Measurements from ENCODE around the gene KRT79.

KRT79 gene

GRCh38 chr12:52820521-52820920 is 13.6 kb downstream of the KRT79 start:
- H3K27me3 ChIP-seq (replicated peaks): peaks cover 4% of the 10 kb centered on the region
- in situ Hi-C loops (cut with HindIII; ENCODE audit: low pct_ligation_motif_present, low sequenced_read_pairs): no loop called here
- no peak for DNase-seq

DNA sequence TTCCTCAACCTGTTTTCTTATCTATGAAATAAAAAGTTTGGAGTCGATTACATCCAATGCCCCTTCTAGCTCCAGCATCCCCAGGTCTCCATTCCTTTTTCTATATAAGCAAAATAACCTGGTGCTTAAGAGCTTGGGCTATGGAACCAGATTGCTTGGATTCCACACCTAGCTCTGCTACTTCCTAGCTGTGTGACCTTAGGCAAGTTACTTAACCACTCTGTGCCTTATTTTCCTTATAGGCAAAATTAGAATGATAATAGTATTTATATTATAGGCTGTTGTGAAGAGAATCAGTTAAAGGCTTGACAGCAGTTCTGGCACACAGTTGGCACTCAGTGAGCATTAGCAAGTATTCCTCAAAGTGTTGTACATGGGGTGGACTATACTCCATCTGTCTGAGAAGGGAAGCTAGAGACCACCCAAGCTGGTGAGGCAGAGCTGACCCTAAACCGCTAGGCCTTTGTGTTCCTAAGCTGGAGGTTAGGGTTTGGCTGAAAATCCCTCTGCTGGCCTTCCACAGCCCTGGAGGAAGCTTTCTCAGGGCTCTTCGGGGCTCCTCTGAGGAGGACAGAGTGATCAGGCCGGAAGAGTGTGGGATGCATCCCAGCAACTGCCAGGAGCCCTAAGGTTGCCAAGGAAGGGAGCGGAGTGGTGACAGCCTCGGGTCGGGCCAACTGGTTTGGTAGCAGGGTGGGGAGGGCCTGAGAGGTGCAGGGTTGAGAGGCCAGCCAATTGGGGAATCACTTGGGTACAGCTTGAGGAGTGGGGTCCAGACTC is 14.2 kb downstream of the KRT79 start:
- no peak overlapping the region for H3K4me3 ChIP-seq (ENCODE audit: low read depth, low read length)

More at GRCh38 chr12:52820521-52820920, 13.6 kb downstream of the KRT79 start:
- H3K27ac ChIP-seq: no peak overlapping the region
- no peaks in the 10 kb centered on the region for H3K36me3 ChIP-seq (replicated peaks)
- H3K4me3 ChIP-seq (ENCODE audit: low read depth, low read length): no peak overlapping the region
- no peak for TF ChIP-seq CTCF (IDR thresholded peaks at IDR 0.05; ENCODE audit: low read depth, low read length, missing control alignments)

DNA sequence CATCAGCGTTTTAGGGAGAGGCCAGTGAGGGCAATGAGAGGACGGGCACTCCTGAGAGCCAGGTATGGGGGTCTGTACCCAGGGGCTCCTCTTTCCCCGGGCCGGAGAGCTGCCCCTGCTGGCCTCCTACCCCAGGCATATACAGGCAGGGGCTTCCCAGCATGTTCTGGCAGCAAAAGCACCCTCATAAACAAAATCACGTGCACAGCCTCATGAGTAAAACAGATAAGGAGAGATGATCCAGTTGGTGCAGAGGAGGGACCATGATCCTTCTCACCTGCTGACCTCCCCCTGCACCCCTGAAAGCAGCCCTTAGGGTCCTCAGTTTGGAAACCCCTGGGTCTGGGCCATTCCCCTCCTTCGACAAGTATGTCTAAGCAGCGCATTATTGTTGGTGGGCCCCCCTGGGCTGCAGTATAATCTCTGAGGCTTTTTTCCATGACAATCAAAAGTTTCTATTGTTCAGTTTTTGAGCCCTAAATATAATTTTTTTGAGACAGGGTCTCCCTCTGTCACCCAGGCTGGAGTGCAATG is 15.2 kb downstream of the KRT79 start:
- in situ Hi-C loops (cut with HindIII; ENCODE audit: low pct_ligation_motif_present, low sequenced_read_pairs): no loop called here
- TF ChIP-seq CTCF (IDR thresholded peaks at IDR 0.05; ENCODE audit: low read depth, low read length, missing control alignments): no peak
- H3K4me3 ChIP-seq (ENCODE audit: low read depth, low read length): no peak overlapping the region
- peaks cover 4% of the 10 kb centered on the region for H3K27me3 ChIP-seq (replicated peaks)
- no peaks in the 10 kb centered on the region for H3K36me3 ChIP-seq (replicated peaks)
- no peak for DNase-seq
- no peak overlapping the region for H3K27ac ChIP-seq

More for the DNA sequence above, 14.2 kb downstream of the KRT79 start:
- TF ChIP-seq CTCF (IDR thresholded peaks at IDR 0.05; ENCODE audit: low read depth, low read length, missing control alignments): no peak
- Histone ChIP-seq H3K27me3 (replicated peaks) (peaks cover 4% of the 10 kb centered on the region), H3K27ac (no peak overlapping the region), H3K36me3 (replicated peaks) (no peaks in the 10 kb centered on the region)
- in situ Hi-C loops (cut with HindIII; ENCODE audit: low pct_ligation_motif_present, low sequenced_read_pairs): no loop called here
- no peak for DNase-seq

DNA sequence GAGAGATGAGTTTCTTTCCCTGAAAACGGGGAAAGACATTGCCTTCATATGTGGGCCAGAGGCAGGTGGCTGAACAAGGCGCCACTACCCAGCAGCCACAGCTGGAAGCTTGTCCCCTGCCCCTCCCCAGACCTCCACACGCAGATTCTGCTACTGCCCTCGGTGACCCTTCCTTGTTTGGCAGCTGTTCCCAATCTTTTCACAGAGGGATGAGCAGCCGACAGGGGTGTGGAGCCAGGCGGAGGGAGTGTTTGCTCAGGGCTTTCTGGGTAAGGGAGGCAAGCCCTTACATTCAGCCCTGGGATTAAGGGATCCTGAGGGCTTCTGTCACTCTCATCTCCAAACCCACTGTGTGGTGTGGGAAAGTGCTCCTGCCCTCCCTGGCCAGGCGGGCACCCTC is 15.7 kb downstream of the KRT79 start:
- Histone ChIP-seq H3K27me3 (replicated peaks) (peaks cover 4% of the 10 kb centered on the region), H3K27ac (no peak overlapping the region), H3K4me3 (ENCODE audit: low read depth, low read length) (no peak overlapping the region), H3K36me3 (replicated peaks) (no peaks in the 10 kb centered on the region)
- in situ Hi-C loops (cut with HindIII; ENCODE audit: low pct_ligation_motif_present, low sequenced_read_pairs): no loop called here
- DNase-seq: no peak
- no peak for TF ChIP-seq CTCF (IDR thresholded peaks at IDR 0.05; ENCODE audit: low read depth, low read length, missing control alignments)

- DNase-seq: no peak
- no peak overlapping the region for H3K27ac ChIP-seq
- no peak overlapping the region for H3K4me3 ChIP-seq (ENCODE audit: low read depth, low read length)
- H3K36me3 ChIP-seq (replicated peaks): no peaks in the 10 kb centered on the region
- H3K27me3 ChIP-seq (replicated peaks): peaks cover 4% of the 10 kb centered on the region
- in situ Hi-C loops (cut with HindIII; ENCODE audit: low pct_ligation_motif_present, low sequenced_read_pairs): no loop called here
- TF ChIP-seq CTCF (IDR thresholded peaks at IDR 0.05; ENCODE audit: low read depth, low read length, missing control alignments): no peak
These were observed 16.3 kb downstream of the KRT79 start for GRCh38 chr12:52817699-52818238.
